Heart right ventricle (tissue), 16 donors: ENCODE results near the gene AJUBA. TPM values are rescaled to one million over a fixed set of nuclear protein-coding genes. Genes with fewer than 3 reads are reported as not detected.

Experiments used
- ATAC-seq, 8 donors: fragments of 200-7000 bp; cut with Tn5 transposase; one replicate each; pipeline ENCODE4 v1.9.1; 2020; ENCODE audit warnings: mild to moderate bottlenecking in 8 of 8, moderate library complexity in 8 of 8, moderate number of reproducible peaks in 1 of 8
- DNase-seq, 2 donors: peaks; one replicate each; pipeline ENCODE4 v3.0.0-alpha.2; 2020
- H3K27ac ChIP-seq, 10 donors: fragments of 200-600 bp; sonication (generic) in 2 of 10; one replicate each; pipeline versions ENCODE4 v1.5.0 to v1.8.0; 2020 to 2022; ENCODE audit warnings: mild to moderate bottlenecking in 3 of 10
- H3K27me3 ChIP-seq, 7 donors: fragments of 200-600 bp; one replicate each; pipeline ENCODE4 v1.8.0; 2021 to 2022; ENCODE audit warnings: mild to moderate bottlenecking in 2 of 7
- H3K36me3 ChIP-seq, 9 donors: fragments of 200-600 bp; sonication (generic) in 1 of 9; one replicate each; pipeline versions ENCODE4 v1.5.0 to v1.8.0; 2020 to 2022; ENCODE audit warnings: mild to moderate bottlenecking in 2 of 9
- H3K4me1 ChIP-seq, 9 donors: fragments of 200-600 bp; sonication (generic) in 1 of 9; one replicate each; pipeline versions ENCODE4 v1.5.0 to v1.8.0; 2020 to 2022; ENCODE audit warnings: mild to moderate bottlenecking in 4 of 9
- H3K4me3 ChIP-seq, 10 donors: fragments of 200-600 bp; sonication (generic) in 2 of 10; one replicate each; pipeline versions ENCODE4 v1.5.0 to v1.8.0; 2020 to 2022; ENCODE audit warnings: mild to moderate bottlenecking in 7 of 10, moderate library complexity in 2 of 10
- H3K9me3 ChIP-seq, 11 donors: fragments of 200-600 bp in 10 of 11; sonication (generic) in 2 of 11; one replicate each; pipeline versions ENCODE4 v1.5.0 to v1.8.0; 2013 to 2022; ENCODE audit warnings: mild to moderate bottlenecking in 2 of 11, control low read depth in 1 of 11, moderate library complexity in 1 of 11
- CTCF ChIP-seq, 9 donors: fragments of 200-600 bp; sonication (generic) in 2 of 9; IDR thresholded peaks; one replicate each; pipeline versions ENCODE4 v1.5.0 to v1.8.0; 2021 to 2022; ENCODE audit warnings: antibody characterized with exemption in 9 of 9, mild to moderate bottlenecking in 5 of 9, moderate library complexity in 1 of 9
- WGBS, 2 donors: extraction: QIAGEN DNeasy Blood & Tissue Kit; methylation state at CpG; one replicate each; pipeline ENCODE4 v1.1.7; 2013; ENCODE audit warnings: inconsistent platforms in 1 of 2; 5-methylcytosine and 5-hydroxymethylcytosine counted together
- intact Hi-C, 10 donors: fragments of 100-400 bp; cut with DNase I; formaldehyde crosslinking; loops; one replicate each; pipeline versions ENCODE4 v1.11.1 to v1.14.2; 2022
- polyA plus RNA-seq, 2 donors: library from polyadenylated mRNA; stranded (reverse); fragments of 200-250 nt; gene quantifications; one replicate each; pipeline ENCODE4 v1.2.3, GENCODE V29; 2013
- total RNA-seq, 10 donors: library from RNA; stranded (reverse); fragmentation: NEBNext Ultra II Directional in 3 of 10; extraction: Animal tissue kit (Norgen Biotek cat#: 25700) in 3 of 10; gene quantifications; one replicate each; pipeline versions ENCODE4 v1.2.1 to v1.2.4, GENCODE V29; 2021 to 2023
- donor health status: Arrhythmogenic right ventricular cardiomyopathy.
- donor health status: ischemic (EF 13 %, LVEDD 7.1; RV severe dilation, severe dysfunction).
- donor health status: healthy with polysubstance abuse.
- donor health status: DM: no; HTN: yes; CAD: no.
- donor health status: DM: no; HTN: no; CAD: no.
- donor health status: ischemic (EF 25% LVEDD 6.9; RV normal size, moderate dysfunction).
- donor health status: ischemic (EF 25% LVEDD 5.7; RV mildly dilated, moderate dysfunction).
- donor health status: healthy.
- donor health status: DM: yes; HTN: yes; CAD: no.
- donor health status: Ischemic cardiomyopathy.
- donor health status: ischemic (EF 35%, LVEDD 5.7; RV mildly dilated, moderate dysfunction).
- donor health status: nonischemic (EF 11% LVEDD 7.7; RV severe dilation, severe dysfunction).
- donor health status: DM: yes; HTN: yes; CAD: no.
- donor health status: PGD.
- donor health status: ischemic (EF 29% LVEDD 5.4; RV normal size, mild dysfunction).
- donor health status: nonischemic (EF 23%, LVEDD 6.1; RV moderate dilation, normal function).

The AJUBA gene
- total and polyA plus RNA-seq, 12 donors: 5.3 to 25.9 (median 10.2) TPM

GRCh38 chr14:22981876-22982476 is 375 bp downstream of the AJUBA start:
- H3K4me3 ChIP-seq: peak overlapping the region; percentile 62 to 88 (median 76)
- H3K27me3 ChIP-seq: peaks cover 0 to 33% (median 0%) of the 10 kb centered on the region in 7 donors
- intact Hi-C loops: loop anchor here in 3 of 10 donors (5.0 to 10.0 kb wide), 3 partner anchors 47 to 425 kb away; no protein-coding TSS in a partner anchor
- peaks cover 8 to 70% (median 50%) of the 10 kb centered on the region in 9 donors for H3K4me1 ChIP-seq
- no peaks in the 10 kb centered on the region for H3K9me3 ChIP-seq
- peak overlapping the region; percentile 53 to 91 (median 78) for H3K27ac ChIP-seq
- no peak for TF ChIP-seq CTCF (IDR thresholded peaks at IDR 0.05)
- DNase-seq: no peak
- peaks cover 0 to 4% (median 0%) of the 10 kb centered on the region in 9 donors for H3K36me3 ChIP-seq
- 1% methylated on average over 49 to 51 of the region's 51 CpGs for WGBS, 2 donors
- ATAC-seq: peak in 5 of 8 donors; percentile 0 to 9 (median 1)

GRCh38 chr14:22981090-22981875 is 1.1 kb downstream of the AJUBA start:
- intact Hi-C loops: loop anchor here in 3 of 10 donors (5.0 to 10.0 kb wide), 3 partner anchors 46 to 424 kb away; no protein-coding TSS in a partner anchor

GRCh38 chr14:22980672-22981089 is 1.7 kb downstream of the AJUBA start:
- WGBS, 2 donors: 1% methylated on average over 21 to 41 of the region's 41 CpGs
- ATAC-seq (peak in 4 of 8 donors; percentile 9 to 50 (median 16)), DNase-seq (peak; percentile 31 to 34)
- Histone ChIP-seq H3K27me3 (peaks cover 0 to 33% (median 0%) of the 10 kb centered on the region in 7 donors), H3K4me3 (peak overlapping the region; percentile 11 to 88 (median 75)), H3K27ac (peak overlapping the region in 9 of 10 donors; percentile 35 to 91 (median 78)), H3K36me3 (peaks cover 0 to 8% (median 0%) of the 10 kb centered on the region in 9 donors), H3K4me1 (peaks cover 8 to 77% (median 55%) of the 10 kb centered on the region in 9 donors), H3K9me3 (no peaks in the 10 kb centered on the region)
- intact Hi-C loops: loop anchor here in 3 of 10 donors (5.0 to 10.0 kb wide), 3 partner anchors 46 to 423 kb away; no protein-coding TSS in a partner anchor
- no peak for TF ChIP-seq CTCF (IDR thresholded peaks at IDR 0.05)

More at GRCh38 chr14:22981090-22981875, 1.1 kb downstream of the AJUBA start:
- peak in 6 of 8 donors; percentile 1 to 30 (median 10) for ATAC-seq
- Histone ChIP-seq H3K27me3 (peaks cover 0 to 33% (median 0%) of the 10 kb centered on the region in 7 donors), H3K4me3 (peak overlapping the region; percentile 62 to 88 (median 76)), H3K27ac (peak overlapping the region in 9 of 10 donors; percentile 53 to 91 (median 78)), H3K4me1 (peaks cover 8 to 76% (median 55%) of the 10 kb centered on the region in 9 donors), H3K9me3 (no peaks in the 10 kb centered on the region), H3K36me3 (peaks cover 0 to 2% (median 0%) of the 10 kb centered on the region in 9 donors)
- WGBS, 2 donors: 0 to 3% methylated on average over 72 to 76 of the region's 76 CpGs
- TF ChIP-seq CTCF (IDR thresholded peaks at IDR 0.05): no peak
- peak in 1 of 2 donors; percentile 25 for DNase-seq
